Gastroesophageal sphincter (tissue), 4 donors: Measurements from ENCODE around the gene NSG2. TPM values are rescaled to one million over a fixed set of nuclear protein-coding genes. Genes with fewer than 3 reads are reported as not detected.

Experiments used
- ATAC-seq: fragments of 150-250 bp; one replicate; pipeline ENCODE4 v1.9.1; 2016; ENCODE audit warnings: mild to moderate bottlenecking, moderate library complexity
- H3K27ac ChIP-seq, 4 donors: fragments of 200-600 bp; sonication (generic) in 3 of 4; 1 replicate in 3 of 4; 2 replicates in 1 of 4; pipeline ENCODE4 v1.5.1; 2016 to 2019
- H3K27me3 ChIP-seq: fragments of 200-600 bp; sonication (generic); one replicate; pipeline ENCODE4 v1.5.1; 2019
- H3K36me3 ChIP-seq, 2 donors: fragments of 200-600 bp; sonication (generic); one replicate each; pipeline ENCODE4 v1.5.1; 2019; ENCODE audit warnings: control low read depth in 1 of 2
- H3K4me1 ChIP-seq, 3 donors: fragments of 200-600 bp; sonication (generic); 1 replicate in 2 of 3; 2 replicates in 1 of 3; pipeline ENCODE4 v1.5.1; 2016 to 2019; ENCODE audit warnings: control low read depth in 2 of 3
- H3K4me3 ChIP-seq, 2 donors: fragments of 200-600 bp; sonication (generic); one replicate each; pipeline ENCODE4 v1.5.1; 2019; ENCODE audit warnings: mild to moderate bottlenecking in 1 of 2, moderate library complexity in 1 of 2
- H3K9me3 ChIP-seq, 3 donors: fragments of 200-600 bp; sonication (generic); one replicate each; pipeline ENCODE4 v1.5.1; 2017 to 2019; ENCODE audit warnings: control low read depth in 2 of 3
- EP300 ChIP-seq: sonication (generic); formaldehyde crosslinking; IDR thresholded peaks from one replicate; pipeline ENCODE4 v1.6.1; 2017; ENCODE audit warnings: antibody characterized with exemption, mild to moderate bottlenecking
- POLR2A ChIP-seq, 2 donors: fragments of 450-650 bp; IDR thresholded peaks; one replicate each; pipeline ENCODE4 v1.6.1; 2017; ENCODE audit warnings: antibody characterized with exemption in 2 of 2, mild to moderate bottlenecking in 2 of 2, moderate library complexity in 1 of 2
- POLR2AphosphoS5 ChIP-seq: sonication (generic); formaldehyde crosslinking; IDR thresholded peaks from one replicate; pipeline ENCODE4 v1.6.1; 2017; ENCODE audit warnings: antibody characterized with exemption
- WGBS, 2 donors: methylation state at CpG; one replicate each; pipeline ENCODE4 v1.1.5; 2018; ENCODE audit warnings: low coverage in 1 of 2; 5-methylcytosine and 5-hydroxymethylcytosine counted together
- total RNA-seq, 4 donors: library from RNA; depleted of rRNA; stranded (reverse); fragments of >200 nt; gene quantifications; one replicate each; pipeline ENCODE4 v1.1.0, GENCODE V29; 2016
- TF ChIP-seq, protein P1 (sequence below), 4 experiments: fragments of 200-600 bp in 2 of 4; fragments of 450-650 bp in 2 of 4; sonication (generic) in 1 of 4; IDR thresholded peaks; one replicate each; pipeline ENCODE4 v1.5.1; 2017 to 2019; ENCODE audit warnings: antibody characterized with exemption in 4 of 4, mild to moderate bottlenecking in 2 of 4, moderate library complexity in 2 of 4

Gene NSG2
- total RNA-seq, 4 donors from 2014 or later: 1.9 to 4.6 (median 2.7) TPM; not detected in 1

DNA sequence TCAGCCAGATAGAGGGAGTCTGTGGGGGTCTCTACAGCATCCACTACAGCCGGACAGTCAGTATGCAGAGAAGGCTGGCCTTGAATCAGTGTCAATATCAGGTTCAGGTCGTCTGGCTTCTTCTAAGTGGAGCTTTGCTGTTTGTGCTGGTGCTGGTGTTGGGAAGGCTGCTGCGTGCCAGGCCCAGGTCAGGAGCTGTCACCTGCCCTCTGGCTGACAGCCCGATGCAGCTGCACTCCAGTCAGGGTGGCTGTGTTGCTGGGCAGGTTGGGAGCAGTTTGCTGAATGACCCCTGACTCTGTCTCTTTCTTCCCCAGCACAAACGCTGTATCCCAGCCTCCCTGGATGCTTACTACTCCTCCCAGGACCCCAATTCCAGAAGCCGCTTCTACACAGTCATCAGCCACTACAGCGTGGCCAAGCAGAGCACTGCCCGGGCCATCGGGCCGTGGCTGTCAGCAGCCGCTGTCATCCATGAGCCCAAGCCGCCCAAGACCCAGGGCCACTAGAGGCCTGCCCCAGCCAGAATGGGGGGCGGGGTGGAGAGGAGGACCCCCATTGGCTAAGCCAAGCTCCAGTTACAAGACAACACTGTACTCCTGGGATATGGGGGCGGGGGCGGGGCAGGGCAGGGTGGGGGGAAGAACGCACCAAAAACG lies 61.6 kb downstream of the NSG2 start:
- Histone ChIP-seq H3K27ac (no peak overlapping the region), H3K4me3 (no peak overlapping the region), H3K4me1 (no peaks in the 10 kb centered on the region), H3K36me3 (no peaks in the 10 kb centered on the region), H3K27me3 (peaks cover 4% of the 10 kb centered on the region), H3K9me3 (no peaks in the 10 kb centered on the region)
- WGBS, 2 donors: 49 to 55% methylated on average over 3 to 7 of the region's 17 CpGs
- TF ChIP-seq EP300 (no peak), POLR2AphosphoS5 (no peak), POLR2A (IDR thresholded peaks at IDR 0.05) (no peak)
- TF ChIP-seq, protein P1, sequence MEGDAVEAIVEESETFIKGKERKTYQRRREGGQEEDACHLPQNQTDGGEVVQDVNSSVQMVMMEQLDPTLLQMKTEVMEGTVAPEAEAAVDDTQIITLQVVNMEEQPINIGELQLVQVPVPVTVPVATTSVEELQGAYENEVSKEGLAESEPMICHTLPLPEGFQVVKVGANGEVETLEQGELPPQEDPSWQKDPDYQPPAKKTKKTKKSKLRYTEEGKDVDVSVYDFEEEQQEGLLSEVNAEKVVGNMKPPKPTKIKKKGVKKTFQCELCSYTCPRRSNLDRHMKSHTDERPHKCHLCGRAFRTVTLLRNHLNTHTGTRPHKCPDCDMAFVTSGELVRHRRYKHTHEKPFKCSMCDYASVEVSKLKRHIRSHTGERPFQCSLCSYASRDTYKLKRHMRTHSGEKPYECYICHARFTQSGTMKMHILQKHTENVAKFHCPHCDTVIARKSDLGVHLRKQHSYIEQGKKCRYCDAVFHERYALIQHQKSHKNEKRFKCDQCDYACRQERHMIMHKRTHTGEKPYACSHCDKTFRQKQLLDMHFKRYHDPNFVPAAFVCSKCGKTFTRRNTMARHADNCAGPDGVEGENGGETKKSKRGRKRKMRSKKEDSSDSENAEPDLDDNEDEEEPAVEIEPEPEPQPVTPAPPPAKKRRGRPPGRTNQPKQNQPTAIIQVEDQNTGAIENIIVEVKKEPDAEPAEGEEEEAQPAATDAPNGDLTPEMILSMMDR (IDR thresholded peaks at IDR 0.05): no peak
- no peak for ATAC-seq

GRCh38 chr5:174108745-174109144 lies 63.2 kb downstream of the NSG2 start:
- Histone ChIP-seq H3K4me1 (no peaks in the 10 kb centered on the region), H3K27ac (no peak overlapping the region), H3K4me3 (no peak overlapping the region), H3K36me3 (no peaks in the 10 kb centered on the region), H3K9me3 (no peaks in the 10 kb centered on the region), H3K27me3 (peaks cover 4% of the 10 kb centered on the region)
- ATAC-seq: no peak
- TF ChIP-seq POLR2AphosphoS5 (no peak), EP300 (no peak), POLR2A (IDR thresholded peaks at IDR 0.05) (no peak)
- TF ChIP-seq, protein P1 (IDR thresholded peaks at IDR 0.05): no peak
- 66 to 68% methylated on average over 5 to 6 of the region's 6 CpGs for WGBS, 2 donors

- Histone ChIP-seq H3K27me3 (peaks cover 4% of the 10 kb centered on the region), H3K4me3 (no peak overlapping the region), H3K27ac (no peak overlapping the region), H3K9me3 (no peaks in the 10 kb centered on the region), H3K36me3 (no peaks in the 10 kb centered on the region), H3K4me1 (no peaks in the 10 kb centered on the region)
- 76 to 81% methylated on average over 2 to 8 of the region's 10 CpGs for WGBS, 2 donors
- ATAC-seq: no peak
- no peak for TF ChIP-seq POLR2A (IDR thresholded peaks at IDR 0.05)
- TF ChIP-seq, protein P1 (IDR thresholded peaks at IDR 0.05): no peak
- TF ChIP-seq EP300: no peak
These were observed 64.3 kb downstream of the NSG2 start for GRCh38 chr5:174109698-174110260.

DNA sequence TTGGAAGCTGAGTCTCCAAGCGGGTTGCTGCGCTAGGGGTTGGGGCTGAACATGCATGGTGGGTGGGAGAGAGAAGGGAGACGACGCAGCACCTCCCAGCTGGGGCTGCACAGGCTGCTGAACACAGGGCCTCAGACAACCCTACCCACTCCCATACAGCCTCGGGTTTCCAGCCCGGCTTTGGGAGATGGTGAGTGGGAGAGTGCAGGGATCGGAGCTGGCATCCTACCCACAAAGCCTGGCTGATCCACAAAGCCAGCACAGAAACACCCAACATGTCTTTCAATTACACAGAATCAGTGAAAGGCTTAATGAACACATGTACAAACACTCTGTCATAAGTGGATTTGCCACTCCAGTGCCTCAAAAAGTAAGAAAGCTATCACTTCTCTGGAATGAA lies 64.8 kb downstream of the NSG2 start:
- peaks cover 5% of the 10 kb centered on the region for H3K27me3 ChIP-seq
- H3K9me3 ChIP-seq: no peaks in the 10 kb centered on the region
- WGBS, 2 donors: 85% methylated on average over 6 of the region's 7 CpGs; no CpG with 5 or more reads in 1 of the 2 donors
- no peak overlapping the region for H3K27ac ChIP-seq
- no peak overlapping the region for H3K4me3 ChIP-seq
- TF ChIP-seq EP300 (no peak), POLR2A (IDR thresholded peaks at IDR 0.05) (no peak), POLR2AphosphoS5 (no peak)
- TF ChIP-seq, protein P1 (IDR thresholded peaks at IDR 0.05): no peak
- H3K4me1 ChIP-seq: no peaks in the 10 kb centered on the region
- H3K36me3 ChIP-seq: no peaks in the 10 kb centered on the region
- no peak for ATAC-seq
